NB4 (cell line): ENCODE data around the gene HNRNPAB.

Experiments
- MYC ChIP-seq: IDR thresholded peaks from 2 replicates; pipeline ENCODE4 v1.6.1; 2011; ENCODE audit warnings: low read depth, low read length
- POLR2A ChIP-seq: IDR thresholded peaks from 2 replicates; pipeline ENCODE4 v1.6.1; 2011; ENCODE audit warnings: mild to moderate bottlenecking; ENCODE audit not compliant: insufficient read length; ENCODE audit errors: extremely low read depth
- TF ChIP-seq, protein P1 (sequence below): IDR thresholded peaks from one replicate; pipeline ENCODE4 v1.5.1; 2012; ENCODE audit warnings: low read depth, low read length
- TF ChIP-seq, protein P2 (sequence below): IDR thresholded peaks from 2 replicates; pipeline ENCODE4 v1.6.1; 2011; ENCODE audit warnings: low read depth, low read length

DNA sequence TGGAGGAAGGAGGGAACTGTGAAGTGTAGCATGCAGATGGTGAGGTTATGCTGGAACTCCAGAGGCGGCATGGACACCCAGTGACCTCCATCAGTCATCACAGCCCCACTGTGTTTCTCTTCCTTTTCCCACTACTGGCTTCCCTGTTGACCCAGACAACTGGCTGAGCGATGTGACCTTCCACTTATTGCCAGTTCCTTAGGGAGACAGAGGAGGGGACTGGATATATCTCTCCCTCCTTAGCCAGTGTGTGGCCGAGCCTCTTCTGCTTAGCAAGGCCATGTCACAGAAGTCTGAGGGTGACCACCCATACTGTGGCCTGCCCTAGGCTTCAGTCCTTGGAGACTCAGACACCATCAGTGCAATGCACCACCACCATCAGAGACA is 31.2 kb downstream of the HNRNPAB start:
- TF ChIP-seq, protein P1, sequence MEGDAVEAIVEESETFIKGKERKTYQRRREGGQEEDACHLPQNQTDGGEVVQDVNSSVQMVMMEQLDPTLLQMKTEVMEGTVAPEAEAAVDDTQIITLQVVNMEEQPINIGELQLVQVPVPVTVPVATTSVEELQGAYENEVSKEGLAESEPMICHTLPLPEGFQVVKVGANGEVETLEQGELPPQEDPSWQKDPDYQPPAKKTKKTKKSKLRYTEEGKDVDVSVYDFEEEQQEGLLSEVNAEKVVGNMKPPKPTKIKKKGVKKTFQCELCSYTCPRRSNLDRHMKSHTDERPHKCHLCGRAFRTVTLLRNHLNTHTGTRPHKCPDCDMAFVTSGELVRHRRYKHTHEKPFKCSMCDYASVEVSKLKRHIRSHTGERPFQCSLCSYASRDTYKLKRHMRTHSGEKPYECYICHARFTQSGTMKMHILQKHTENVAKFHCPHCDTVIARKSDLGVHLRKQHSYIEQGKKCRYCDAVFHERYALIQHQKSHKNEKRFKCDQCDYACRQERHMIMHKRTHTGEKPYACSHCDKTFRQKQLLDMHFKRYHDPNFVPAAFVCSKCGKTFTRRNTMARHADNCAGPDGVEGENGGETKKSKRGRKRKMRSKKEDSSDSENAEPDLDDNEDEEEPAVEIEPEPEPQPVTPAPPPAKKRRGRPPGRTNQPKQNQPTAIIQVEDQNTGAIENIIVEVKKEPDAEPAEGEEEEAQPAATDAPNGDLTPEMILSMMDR = no peak
- TF ChIP-seq POLR2A = no peak
- TF ChIP-seq MYC = no peak
- TF ChIP-seq, protein P2, sequence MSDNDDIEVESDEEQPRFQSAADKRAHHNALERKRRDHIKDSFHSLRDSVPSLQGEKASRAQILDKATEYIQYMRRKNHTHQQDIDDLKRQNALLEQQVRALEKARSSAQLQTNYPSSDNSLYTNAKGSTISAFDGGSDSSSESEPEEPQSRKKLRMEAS = no peak
